ENCODE measurements around the gene PCP4L1. TPM values are rescaled to one million over a fixed set of nuclear protein-coding genes. Genes with fewer than 3 reads are reported as not detected.

The PCP4L1 gene
- total and polyA plus RNA-seq, 2 donors from 2014 or later = 1.2 to 1.3 TPM

GRCh38 chr1:161266836-161267235 is 8.3 kb downstream of the PCP4L1 start:
- Histone ChIP-seq H3K27ac (ENCODE audit: low read depth in 2 of 2, low read length in 2 of 2) (no peak overlapping the region), H3K27me3 (ENCODE audit: control insufficient read depth, insufficient read depth, low read length) (no peaks in the 10 kb centered on the region), H3K4me3 (ENCODE audit: low read length in 3 of 3) (no peak overlapping the region), H3K9ac (ENCODE audit: low read length in 3 of 3) (no peak overlapping the region), H3K36me3 (ENCODE audit: control insufficient read depth in 2 of 3, insufficient read depth in 3 of 3, low read length in 3 of 3) (no peaks in the 10 kb centered on the region), H3K4me1 (ENCODE audit: control insufficient read depth in 2 of 3, insufficient read depth in 2 of 3, low read depth in 1 of 3, low read length in 3 of 3) (no peaks in the 10 kb centered on the region), H3K9me3 (ENCODE audit: control insufficient read depth in 2 of 3, insufficient read depth in 1 of 3, low read length in 3 of 3) (no peaks in the 10 kb centered on the region)
- FAIRE-seq = no peak
- intact Hi-C loops (cut with DNase I) = no loop called here
- TF ChIP-seq CTCF (IDR thresholded peaks at IDR 0.05; ENCODE audit: borderline replicate concordance, extremely low read depth, insufficient read depth) = no peak
- DNase-seq = peak in 1 of 5 donors; percentile 16

- no peak for TF ChIP-seq CTCF (IDR thresholded peaks at IDR 0.05; ENCODE audit: borderline replicate concordance, extremely low read depth, insufficient read depth)
- no peak for FAIRE-seq
- no peak overlapping the region for H3K9ac ChIP-seq (ENCODE audit: low read length in 3 of 3)
- no peaks in the 10 kb centered on the region for H3K27me3 ChIP-seq (ENCODE audit: control insufficient read depth, insufficient read depth, low read length)
- H3K9me3 ChIP-seq (ENCODE audit: control insufficient read depth in 2 of 3, insufficient read depth in 1 of 3, low read length in 3 of 3) = no peaks in the 10 kb centered on the region
- no peaks in the 10 kb centered on the region for H3K4me1 ChIP-seq (ENCODE audit: control insufficient read depth in 2 of 3, insufficient read depth in 2 of 3, low read depth in 1 of 3, low read length in 3 of 3)
- intact Hi-C loops (cut with DNase I) = no loop called here
- no peak overlapping the region for H3K27ac ChIP-seq (ENCODE audit: low read depth in 2 of 2, low read length in 2 of 2)
- H3K36me3 ChIP-seq (ENCODE audit: control insufficient read depth in 2 of 3, insufficient read depth in 3 of 3, low read length in 3 of 3) = no peaks in the 10 kb centered on the region
- peak in 1 of 5 donors; percentile 21 for DNase-seq
- no peak overlapping the region for H3K4me3 ChIP-seq (ENCODE audit: low read length in 3 of 3)
These were observed 8.8 kb downstream of the PCP4L1 start for GRCh38 chr1:161267321-161267720.

GRCh38 chr1:161273402-161273801 is 14.9 kb downstream of the PCP4L1 start:
- Histone ChIP-seq H3K4me3 (ENCODE audit: low read length in 3 of 3) (no peak overlapping the region), H3K27me3 (ENCODE audit: control insufficient read depth, insufficient read depth, low read length) (no peaks in the 10 kb centered on the region), H3K36me3 (ENCODE audit: control insufficient read depth in 2 of 3, insufficient read depth in 3 of 3, low read length in 3 of 3) (no peaks in the 10 kb centered on the region), H3K9me3 (ENCODE audit: control insufficient read depth in 2 of 3, insufficient read depth in 1 of 3, low read length in 3 of 3) (no peaks in the 10 kb centered on the region), H3K4me1 (ENCODE audit: control insufficient read depth in 2 of 3, insufficient read depth in 2 of 3, low read depth in 1 of 3, low read length in 3 of 3) (no peaks in the 10 kb centered on the region), H3K9ac (ENCODE audit: low read length in 3 of 3) (no peak overlapping the region), H3K27ac (ENCODE audit: low read depth in 2 of 2, low read length in 2 of 2) (no peak overlapping the region)
- TF ChIP-seq CTCF (IDR thresholded peaks at IDR 0.05; ENCODE audit: borderline replicate concordance, extremely low read depth, insufficient read depth) = no peak
- DNase-seq (no peak), FAIRE-seq (no peak)
- intact Hi-C loops (cut with DNase I) = no loop called here

GRCh38 chr1:161274874-161275273 is 16.3 kb downstream of the PCP4L1 start:
- FAIRE-seq = no peak
- Histone ChIP-seq H3K4me3 (ENCODE audit: low read length in 3 of 3) (no peak overlapping the region), H3K9ac (ENCODE audit: low read length in 3 of 3) (no peak overlapping the region), H3K4me1 (ENCODE audit: control insufficient read depth in 2 of 3, insufficient read depth in 2 of 3, low read depth in 1 of 3, low read length in 3 of 3) (no peaks in the 10 kb centered on the region), H3K9me3 (ENCODE audit: control insufficient read depth in 2 of 3, insufficient read depth in 1 of 3, low read length in 3 of 3) (no peaks in the 10 kb centered on the region), H3K36me3 (ENCODE audit: control insufficient read depth in 2 of 3, insufficient read depth in 3 of 3, low read length in 3 of 3) (no peaks in the 10 kb centered on the region), H3K27me3 (ENCODE audit: control insufficient read depth, insufficient read depth, low read length) (no peaks in the 10 kb centered on the region), H3K27ac (ENCODE audit: low read depth in 2 of 2, low read length in 2 of 2) (no peak overlapping the region)
- TF ChIP-seq CTCF (IDR thresholded peaks at IDR 0.05; ENCODE audit: borderline replicate concordance, extremely low read depth, insufficient read depth) = no peak
- DNase-seq = no peak
- intact Hi-C loops (cut with DNase I) = no loop called here
